Mesendoderm (in vitro differentiated cells): ENCODE data around the gene CAMTA1.

Experiments used
- DNase-seq: peaks from one replicate; pipeline ENCODE4 v3.0.0; 2013
- H2AK5ac ChIP-seq: 2 replicates; pipeline ENCODE4 v1.6.1; 2013; ENCODE audit warnings: low read length, inconsistent platforms
- H2BK120ac ChIP-seq: 2 replicates; pipeline ENCODE4 v1.6.1; 2013; ENCODE audit warnings: low read depth, mild to moderate bottlenecking, low read length, moderate library complexity, mixed read lengths
- H2BK15ac ChIP-seq: replicated peaks from 2 replicates; pipeline ENCODE4 v1.6.1; 2013; ENCODE audit warnings: low read depth, mild to moderate bottlenecking, moderate library complexity
- H2BK5ac ChIP-seq: 2 replicates; pipeline ENCODE4 v1.6.1; 2013; ENCODE audit warnings: low read length, inconsistent platforms
- H3K18ac ChIP-seq: 2 replicates; pipeline ENCODE4 v1.6.1; 2013; ENCODE audit warnings: mild to moderate bottlenecking, low read length, mixed read lengths
- H3K23ac ChIP-seq: one replicate; pipeline ENCODE4 v1.6.1; 2013; ENCODE audit warnings: low read length
- H3K27ac ChIP-seq: 2 replicates; pipeline ENCODE4 v1.5.1; 2013; ENCODE audit warnings: low read depth, mild to moderate bottlenecking, inconsistent platforms, low read length, moderate library complexity
- H3K27me3 ChIP-seq: 2 replicates; pipeline ENCODE4 v1.6.1; 2013; ENCODE audit warnings: low read length, control low read depth, mild to moderate bottlenecking, inconsistent platforms; ENCODE audit not compliant: insufficient read depth, poor library complexity
- H3K36me3 ChIP-seq: 2 replicates; pipeline ENCODE4 v1.6.1; 2013; ENCODE audit warnings: low read length, inconsistent platforms; ENCODE audit not compliant: control insufficient read depth, insufficient read depth
- H3K4ac ChIP-seq: one replicate; pipeline ENCODE4 v1.6.1; 2013; ENCODE audit warnings: low read depth, mild to moderate bottlenecking, low read length, moderate library complexity
- H3K4me1 ChIP-seq: 2 replicates; pipeline ENCODE4 v1.6.1; 2013; ENCODE audit warnings: low read depth, low read length, inconsistent platforms; ENCODE audit not compliant: control insufficient read depth
- H3K4me2 ChIP-seq: 2 replicates; pipeline ENCODE4 v1.6.1; 2013; ENCODE audit warnings: low read length
- H3K4me3 ChIP-seq: 2 replicates; pipeline ENCODE4 v1.5.1; 2013; ENCODE audit warnings: mild to moderate bottlenecking, low read length
- H3K56ac ChIP-seq: one replicate; pipeline ENCODE4 v1.6.1; 2013; ENCODE audit warnings: low read length
- H3K79me1 ChIP-seq: 2 replicates; pipeline ENCODE4 v1.6.1; 2013; ENCODE audit warnings: low read length, inconsistent platforms
- H3K79me2 ChIP-seq: 2 replicates; pipeline ENCODE4 v1.6.1; 2013; ENCODE audit warnings: mild to moderate bottlenecking, low read length; ENCODE audit not compliant: control insufficient read depth, insufficient read depth
- H3K9ac ChIP-seq: 2 replicates; pipeline ENCODE4 v1.6.1; 2013; ENCODE audit warnings: low read length, inconsistent platforms
- H4K5ac ChIP-seq: one replicate; pipeline ENCODE4 v1.6.1; 2013; ENCODE audit warnings: low read length
- H4K8ac ChIP-seq: one replicate; pipeline ENCODE4 v1.6.1; 2013; ENCODE audit warnings: low read depth, mild to moderate bottlenecking, control low read depth, low read length, moderate library complexity
- WGBS: extraction: QIAGEN DNeasy Blood & Tissue Kit; methylation state at CpG from one replicate; pipeline ENCODE4 v1.1.7; 2013; ENCODE audit warnings: low lambda C conversion rate, missing lambda C conversion rate; ENCODE audit not compliant: insufficient coverage; ENCODE audit errors: extremely low coverage; 5-methylcytosine and 5-hydroxymethylcytosine counted together

CAMTA1 gene

GRCh38 chr1:6747674-6748073, 37.6 kb upstream of the CAMTA1 start:
- Histone ChIP-seq H3K18ac (no peak overlapping the region), H3K27me3 (no peaks in the 10 kb centered on the region), H3K36me3 (no peaks in the 10 kb centered on the region), H3K27ac (no peak overlapping the region), H2BK5ac (no peak overlapping the region), H3K56ac (no peak overlapping the region), H2BK120ac (no peak overlapping the region), H2AK5ac (no peak overlapping the region), H3K4ac (no peak overlapping the region), H3K4me2 (no peak overlapping the region), H3K4me1 (no peaks in the 10 kb centered on the region), H4K5ac (no peak overlapping the region), H3K4me3 (no peak overlapping the region), H3K23ac (no peak overlapping the region), H2BK15ac (no peak overlapping the region), H4K8ac (no peak overlapping the region), H3K79me1 (no peaks in the 10 kb centered on the region), H3K9ac (no peak overlapping the region), H3K79me2 (no peaks in the 10 kb centered on the region)
- no CpG with 5 or more reads among the region's 2 CpGs for WGBS
- no peak for DNase-seq

- Histone ChIP-seq H3K9ac (no peak overlapping the region), H3K56ac (no peak overlapping the region)
Measured at GRCh38 chr1:6750490-6750889, 34.8 kb upstream of the CAMTA1 start.

GRCh38 chr1:6753320-6754140, 31.7 kb upstream of the CAMTA1 start:
- Histone ChIP-seq H3K79me1 (no peaks in the 10 kb centered on the region), H3K36me3 (no peaks in the 10 kb centered on the region), H3K79me2 (no peaks in the 10 kb centered on the region), H2AK5ac (no peak overlapping the region), H3K23ac (no peak overlapping the region), H3K18ac (no peak overlapping the region), H4K8ac (no peak overlapping the region), H4K5ac (no peak overlapping the region), H3K4me3 (no peak overlapping the region), H3K9ac (no peak overlapping the region), H2BK5ac (no peak overlapping the region), H2BK15ac (no peak overlapping the region), H3K4ac (no peak overlapping the region), H3K27ac (no peak overlapping the region), H3K56ac (no peak overlapping the region), H3K4me1 (no peaks in the 10 kb centered on the region), H2BK120ac (no peak overlapping the region), H3K27me3 (no peaks in the 10 kb centered on the region), H3K4me2 (no peak overlapping the region)
- no CpG with 5 or more reads among the region's 10 CpGs for WGBS
- DNase-seq, result no peak

More at GRCh38 chr1:6750490-6750889, 34.8 kb upstream of the CAMTA1 start:
- no peaks in the 10 kb centered on the region for H3K27me3 ChIP-seq
- H4K8ac ChIP-seq, result no peak overlapping the region
- no peak overlapping the region for H2BK120ac ChIP-seq
- WGBS, result no CpG with 5 or more reads among the region's 4 CpGs
- no peaks in the 10 kb centered on the region for H3K36me3 ChIP-seq
- no peak overlapping the region for H3K4me3 ChIP-seq
- no peak overlapping the region for H3K18ac ChIP-seq
- H4K5ac ChIP-seq, result no peak overlapping the region
- DNase-seq, result no peak
- H3K79me1 ChIP-seq, result no peaks in the 10 kb centered on the region
- no peak overlapping the region for H3K27ac ChIP-seq
- no peak overlapping the region for H2BK5ac ChIP-seq
- H2BK15ac ChIP-seq, result no peak overlapping the region
- H3K4me1 ChIP-seq, result no peaks in the 10 kb centered on the region
- no peaks in the 10 kb centered on the region for H3K79me2 ChIP-seq
- no peak overlapping the region for H3K23ac ChIP-seq
- H3K4ac ChIP-seq, result no peak overlapping the region
- H2AK5ac ChIP-seq, result no peak overlapping the region
- H3K4me2 ChIP-seq, result no peak overlapping the region

GRCh38 chr1:6756457-6756856, 28.8 kb upstream of the CAMTA1 start:
- DNase-seq, result no peak
- H3K79me1 ChIP-seq, result no peaks in the 10 kb centered on the region
- no peak overlapping the region for H4K5ac ChIP-seq
- no peak overlapping the region for H2BK5ac ChIP-seq
- no peak overlapping the region for H3K4me3 ChIP-seq
- H3K18ac ChIP-seq, result no peak overlapping the region
- WGBS, result no CpG with 5 or more reads among the region's 1 CpG
- H3K27me3 ChIP-seq, result no peaks in the 10 kb centered on the region
- no peak overlapping the region for H3K9ac ChIP-seq
- no peak overlapping the region for H3K4ac ChIP-seq
- no peaks in the 10 kb centered on the region for H3K4me1 ChIP-seq
- H2BK120ac ChIP-seq, result no peak overlapping the region
- no peak overlapping the region for H3K56ac ChIP-seq
- no peak overlapping the region for H2AK5ac ChIP-seq
- no peaks in the 10 kb centered on the region for H3K36me3 ChIP-seq
- H3K79me2 ChIP-seq, result no peaks in the 10 kb centered on the region
- no peak overlapping the region for H3K23ac ChIP-seq
- H3K27ac ChIP-seq, result no peak overlapping the region
- H4K8ac ChIP-seq, result no peak overlapping the region
- no peak overlapping the region for H2BK15ac ChIP-seq
- no peak overlapping the region for H3K4me2 ChIP-seq

GRCh38 chr1:6757719-6758435, 27.4 kb upstream of the CAMTA1 start:
- H2BK120ac ChIP-seq, result no peak overlapping the region
- H4K5ac ChIP-seq, result no peak overlapping the region
- no peak for DNase-seq
- no peak overlapping the region for H3K4ac ChIP-seq
- WGBS, result no CpG with 5 or more reads among the region's 25 CpGs
- H3K79me1 ChIP-seq, result no peaks in the 10 kb centered on the region
- no peak overlapping the region for H3K23ac ChIP-seq
- no peak overlapping the region for H4K8ac ChIP-seq
- H3K79me2 ChIP-seq, result no peaks in the 10 kb centered on the region
- no peaks in the 10 kb centered on the region for H3K36me3 ChIP-seq
- no peak overlapping the region for H3K56ac ChIP-seq
- H2BK15ac ChIP-seq, result no peak overlapping the region
- H3K27ac ChIP-seq, result no peak overlapping the region
- no peak overlapping the region for H3K4me3 ChIP-seq
- no peak overlapping the region for H2AK5ac ChIP-seq
- no peak overlapping the region for H3K18ac ChIP-seq
- no peak overlapping the region for H2BK5ac ChIP-seq
- no peak overlapping the region for H3K9ac ChIP-seq
- no peaks in the 10 kb centered on the region for H3K27me3 ChIP-seq
- H3K4me1 ChIP-seq, result no peaks in the 10 kb centered on the region
- no peak overlapping the region for H3K4me2 ChIP-seq
